Skeletal muscle tissue (tissue), 4 donors: ENCODE measurements around the gene SIGLEC9. TPM values are rescaled to one million over a fixed set of nuclear protein-coding genes. Genes with fewer than 3 reads are reported as not detected.

ENCODE experiments used
- H3K27ac ChIP-seq: one replicate; pipeline ENCODE4 v1.7.0; 2013; ENCODE audit warnings: mild to moderate bottlenecking, low read depth, low read length, inconsistent platforms
- H3K27me3 ChIP-seq, 3 donors: one replicate each; pipeline ENCODE4 v1.7.0; 2013; ENCODE audit warnings: low read length in 3 of 3; ENCODE audit not compliant: control insufficient read depth in 3 of 3, insufficient read depth in 3 of 3
- H3K36me3 ChIP-seq, 3 donors: one replicate each; pipeline ENCODE4 v1.7.0; 2013; ENCODE audit warnings: low read length in 3 of 3; ENCODE audit not compliant: control insufficient read depth in 3 of 3, insufficient read depth in 3 of 3
- H3K4me1 ChIP-seq, 3 donors: one replicate each; pipeline ENCODE4 v1.7.0; 2013; ENCODE audit warnings: low read length in 3 of 3, mild to moderate bottlenecking in 3 of 3; ENCODE audit not compliant: control insufficient read depth in 3 of 3, insufficient read depth in 3 of 3
- H3K4me3 ChIP-seq, 3 donors: one replicate each; pipeline ENCODE4 v1.7.0; 2013; ENCODE audit warnings: low read length in 3 of 3
- H3K9ac ChIP-seq, 3 donors: one replicate each; pipeline ENCODE4 v1.7.0; 2013; ENCODE audit warnings: low read length in 3 of 3, mild to moderate bottlenecking in 3 of 3, moderate library complexity in 2 of 3, low read depth in 1 of 3
- H3K9me3 ChIP-seq, 3 donors: one replicate each; pipeline ENCODE4 v1.7.0; 2013; ENCODE audit warnings: low read length in 3 of 3; ENCODE audit not compliant: control insufficient read depth in 3 of 3
- total RNA-seq: library from RNA; depleted of rRNA; stranded (reverse); fragments of >200 nt; gene quantifications from one replicate; pipeline ENCODE4 v1.2.3, GENCODE V29; 2014
- donor health status: Osteomylitis.

Gene SIGLEC9
- total RNA-seq, 1 donor from 2014 or later, result under 0.01 TPM

GRCh38 chr19:51147663-51148062 is 23.0 kb downstream of the SIGLEC9 start:
- no peaks in the 10 kb centered on the region for H3K4me1 ChIP-seq
- no peak overlapping the region for H3K9ac ChIP-seq
- no peaks in the 10 kb centered on the region for H3K36me3 ChIP-seq
- H3K27ac ChIP-seq, result no peak overlapping the region
- peaks cover 0 to 5% (median 0%) of the 10 kb centered on the region in 3 donors for H3K27me3 ChIP-seq
- no peak overlapping the region for H3K4me3 ChIP-seq
- peaks cover 0 to 5% (median 0%) of the 10 kb centered on the region in 3 donors for H3K9me3 ChIP-seq

DNA sequence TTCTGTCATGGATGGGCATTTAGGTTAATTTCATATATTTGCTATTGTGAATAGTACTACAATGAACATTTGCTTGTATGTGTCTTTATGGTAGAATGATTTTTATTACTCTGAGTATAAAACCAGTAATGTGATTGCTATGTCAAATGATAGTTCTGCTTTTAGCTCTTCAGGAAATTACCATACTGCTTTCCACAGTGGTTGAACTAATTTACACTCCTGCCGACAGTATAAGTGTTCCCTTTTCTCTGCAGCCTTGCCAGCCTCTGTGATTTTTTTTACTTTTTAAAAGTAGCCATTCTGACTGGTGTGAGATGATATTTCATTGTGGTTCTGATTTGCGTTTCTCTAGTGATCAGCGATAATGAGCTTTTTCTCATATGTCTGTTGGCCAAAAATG is 23.9 kb downstream of the SIGLEC9 start:
- H3K9me3 ChIP-seq, result peaks cover 0 to 5% (median 0%) of the 10 kb centered on the region in 3 donors
- H3K9ac ChIP-seq, result no peak overlapping the region
- H3K27ac ChIP-seq, result no peak overlapping the region
- no peaks in the 10 kb centered on the region for H3K4me1 ChIP-seq
- H3K27me3 ChIP-seq, result peaks cover 0 to 2% (median 0%) of the 10 kb centered on the region in 3 donors
- H3K4me3 ChIP-seq, result no peak overlapping the region
- no peaks in the 10 kb centered on the region for H3K36me3 ChIP-seq

- Histone ChIP-seq H3K27ac (no peak overlapping the region), H3K4me3 (no peak overlapping the region), H3K9ac (no peak overlapping the region), H3K27me3 (peaks cover 0 to 6% (median 2%) of the 10 kb centered on the region in 3 donors), H3K36me3 (no peaks in the 10 kb centered on the region), H3K9me3 (peaks cover 0 to 5% (median 0%) of the 10 kb centered on the region in 3 donors), H3K4me1 (no peaks in the 10 kb centered on the region)
These were observed 25.9 kb downstream of the SIGLEC9 start for GRCh38 chr19:51150627-51151026.

- Histone ChIP-seq H3K27me3 (peaks cover 0 to 11% (median 4%) of the 10 kb centered on the region in 3 donors), H3K4me1 (no peaks in the 10 kb centered on the region), H3K9ac (no peak overlapping the region), H3K27ac (no peak overlapping the region), H3K9me3 (no peaks in the 10 kb centered on the region), H3K4me3 (no peak overlapping the region), H3K36me3 (no peaks in the 10 kb centered on the region)
These were observed 32.0 kb downstream of the SIGLEC9 start for GRCh38 chr19:51156710-51157109.

DNA sequence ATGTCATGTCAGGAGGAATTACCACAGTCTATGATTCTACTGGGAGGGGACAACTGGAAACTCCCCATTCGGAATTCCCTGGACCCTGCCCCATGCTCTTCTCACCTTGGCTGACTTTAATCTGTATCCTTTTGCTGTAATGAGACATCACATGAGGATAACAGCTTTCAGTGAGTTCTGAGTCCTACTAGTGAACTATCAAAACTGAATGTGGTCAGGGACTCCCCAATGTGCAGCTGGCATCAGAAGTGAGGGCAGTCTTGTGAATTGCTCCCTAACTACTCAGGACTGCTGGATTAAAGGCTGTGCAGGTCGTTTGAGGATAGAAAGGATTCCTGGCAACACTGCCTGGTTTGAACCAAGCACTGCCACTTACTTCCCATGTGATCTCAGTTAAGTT is 32.6 kb downstream of the SIGLEC9 start:
- no peaks in the 10 kb centered on the region for H3K36me3 ChIP-seq
- no peaks in the 10 kb centered on the region for H3K4me1 ChIP-seq
- no peak overlapping the region for H3K4me3 ChIP-seq
- peaks cover 0 to 11% (median 4%) of the 10 kb centered on the region in 3 donors for H3K27me3 ChIP-seq
- H3K27ac ChIP-seq, result no peak overlapping the region
- H3K9me3 ChIP-seq, result no peaks in the 10 kb centered on the region
- H3K9ac ChIP-seq, result no peak overlapping the region

DNA sequence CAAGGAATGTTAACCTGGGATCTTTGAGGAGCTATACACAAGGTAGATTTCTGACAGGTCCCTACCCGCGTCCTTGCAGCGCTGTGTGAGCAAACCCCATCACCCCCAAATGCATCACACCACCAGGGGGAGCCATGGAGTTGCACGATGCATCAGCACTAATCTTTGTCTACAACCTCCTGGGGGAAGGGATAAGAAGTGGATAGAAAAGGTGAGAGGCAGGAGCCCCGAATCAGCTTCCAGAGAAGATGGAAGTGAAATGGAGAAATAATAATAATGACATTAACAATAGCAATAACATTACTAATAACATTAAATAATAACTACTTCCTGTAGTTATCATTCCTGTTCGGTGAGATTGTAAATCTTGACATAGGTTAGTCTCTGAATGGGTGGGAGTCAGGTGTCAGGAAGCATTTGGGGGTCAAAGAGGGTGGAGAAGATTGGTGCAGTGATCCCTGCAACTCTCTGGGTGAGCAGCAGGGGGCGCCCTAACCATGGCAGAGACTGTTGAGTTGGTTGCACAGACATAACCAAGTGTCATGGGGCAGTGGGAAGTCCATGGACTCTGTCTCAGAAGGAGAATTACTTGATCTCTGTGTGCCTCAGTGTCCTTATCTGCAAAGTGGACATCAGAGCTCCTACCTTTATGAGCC is 33.9 kb downstream of the SIGLEC9 start:
- Histone ChIP-seq H3K4me1 (no peaks in the 10 kb centered on the region), H3K9me3 (no peaks in the 10 kb centered on the region), H3K9ac (no peak overlapping the region), H3K27ac (no peak overlapping the region), H3K4me3 (no peak overlapping the region), H3K27me3 (peaks cover 0 to 11% (median 4%) of the 10 kb centered on the region in 3 donors), H3K36me3 (no peaks in the 10 kb centered on the region)

GRCh38 chr19:51159656-51160055 is 35.0 kb downstream of the SIGLEC9 start:
- Histone ChIP-seq H3K9me3 (no peaks in the 10 kb centered on the region), H3K36me3 (no peaks in the 10 kb centered on the region), H3K4me3 (no peak overlapping the region), H3K4me1 (no peaks in the 10 kb centered on the region), H3K27me3 (peaks cover 0 to 11% (median 4%) of the 10 kb centered on the region in 3 donors), H3K9ac (no peak overlapping the region), H3K27ac (no peak overlapping the region)

GRCh38 chr19:51161266-51161665 is 36.6 kb downstream of the SIGLEC9 start:
- Histone ChIP-seq H3K4me1 (no peaks in the 10 kb centered on the region), H3K27ac (no peak overlapping the region), H3K27me3 (peaks cover 0 to 5% (median 2%) of the 10 kb centered on the region in 3 donors), H3K36me3 (no peaks in the 10 kb centered on the region), H3K4me3 (no peak overlapping the region), H3K9ac (no peak overlapping the region), H3K9me3 (no peaks in the 10 kb centered on the region)

DNA sequence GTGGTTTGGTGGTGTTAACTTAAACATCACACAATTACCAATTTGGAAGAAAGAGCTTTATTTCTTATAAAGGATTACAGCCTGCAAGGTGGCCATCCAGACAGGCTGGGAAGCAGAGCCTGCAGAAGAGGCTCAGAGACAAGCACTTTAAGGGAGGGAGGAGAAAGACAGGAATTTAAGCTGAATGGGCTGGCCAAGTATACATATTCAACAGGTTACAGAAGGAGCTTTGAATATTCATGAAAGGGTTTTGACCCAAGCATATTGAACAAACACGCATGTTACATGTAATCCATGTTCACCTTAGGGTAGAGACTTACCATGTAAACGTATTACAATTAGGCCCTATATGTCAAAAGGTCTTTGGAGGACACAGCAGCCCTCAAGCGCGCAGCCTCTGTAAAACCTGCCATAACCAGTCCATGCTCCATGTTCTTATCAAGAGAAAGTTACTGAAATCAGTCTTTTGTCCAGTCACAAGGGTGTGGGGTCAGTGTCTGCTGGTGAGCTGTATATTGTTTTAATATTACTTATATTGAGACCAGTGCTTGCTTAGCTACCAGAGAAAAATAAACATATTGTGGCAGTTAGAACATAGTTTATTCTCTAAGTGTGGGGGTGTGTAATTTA is 37.3 kb downstream of the SIGLEC9 start:
- Histone ChIP-seq H3K9me3 (no peaks in the 10 kb centered on the region), H3K9ac (no peak overlapping the region), H3K4me3 (no peak overlapping the region), H3K4me1 (no peaks in the 10 kb centered on the region), H3K27ac (no peak overlapping the region), H3K27me3 (peaks cover 0 to 5% (median 2%) of the 10 kb centered on the region in 3 donors), H3K36me3 (no peaks in the 10 kb centered on the region)

DNA sequence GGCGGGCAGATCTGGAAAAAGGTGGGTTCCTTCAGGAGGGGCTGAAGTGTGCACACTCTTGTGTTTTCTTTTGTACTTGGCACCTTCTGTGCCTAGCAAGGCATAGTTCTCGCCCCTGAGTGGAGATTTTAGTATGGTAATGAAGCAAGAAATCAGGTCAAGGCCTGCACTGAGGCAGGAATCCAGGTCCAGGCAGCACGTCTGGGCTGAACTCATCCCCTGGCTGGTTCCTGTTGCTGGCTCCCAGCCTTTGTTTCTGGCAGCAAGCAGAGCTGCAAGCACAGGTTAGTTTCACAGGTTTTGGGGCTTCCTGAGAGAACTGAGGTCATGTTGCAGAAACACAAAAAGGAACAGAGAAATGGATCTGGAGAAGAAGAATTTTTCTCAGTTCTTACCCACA is 38.6 kb downstream of the SIGLEC9 start:
- Histone ChIP-seq H3K9ac (no peak overlapping the region), H3K9me3 (no peaks in the 10 kb centered on the region), H3K36me3 (no peaks in the 10 kb centered on the region), H3K27ac (no peak overlapping the region), H3K4me1 (no peaks in the 10 kb centered on the region), H3K27me3 (peaks cover 3% of the 10 kb centered on the region in 3 donors), H3K4me3 (no peak overlapping the region)
